ENCODE results near the gene VAT1L. TPM values are rescaled to one million over a fixed set of nuclear protein-coding genes. Genes with fewer than 3 reads are reported as not detected.

Gene VAT1L
- total and polyA plus RNA-seq, 2 experiments from 2014 or later, result 11.0 to 24.4 TPM

DNA sequence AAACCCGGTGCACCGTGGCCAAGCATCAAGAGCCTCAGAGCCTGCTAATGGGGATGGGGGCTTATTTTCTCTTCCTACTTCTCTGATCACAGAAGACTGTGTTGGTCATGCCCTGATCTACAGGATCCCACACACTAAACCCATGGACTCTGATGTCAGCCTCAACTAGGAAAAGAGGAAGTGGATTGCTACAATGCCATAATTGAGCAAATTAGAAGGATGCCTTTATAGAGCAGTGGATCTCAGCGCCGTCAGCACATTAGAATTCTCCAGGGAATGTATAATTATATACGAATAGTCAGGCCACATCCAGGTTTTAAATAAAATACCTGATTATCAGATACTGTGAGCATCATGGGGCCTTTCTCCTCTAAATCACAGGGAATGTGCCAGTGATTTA, 64.8 kb downstream of the VAT1L start:
- ATAC-seq (no peak), DNase-seq (ENCODE audit: low spot score) (no peak)
- no peak overlapping the region for H3K4me3 Mint-ChIP-seq
- H3K27ac ChIP-seq (ENCODE audit: low read depth), result no peak overlapping the region
- H3K36me3 ChIP-seq (ENCODE audit: insufficient read depth), result no peaks in the 10 kb centered on the region
- peaks cover 27% of the 10 kb centered on the region for H3K4me1 ChIP-seq (ENCODE audit: insufficient read depth)
- no peak overlapping the region for H3K4me3 ChIP-seq
- H4K20me1 ChIP-seq (replicated peaks; ENCODE audit: insufficient read depth), result no peaks in the 10 kb centered on the region
- no peaks in the 10 kb centered on the region; the same call in 2 of the 3 replicates for H3K36me3 Mint-ChIP-seq (ENCODE audit: low read depth)
- no peak overlapping the region for H2AFZ ChIP-seq
- no peaks in the 10 kb centered on the region for H3K79me2 ChIP-seq (replicated peaks; ENCODE audit: insufficient read depth)
- peaks cover 6% of the 10 kb centered on the region for H3F3A ChIP-seq (replicated peaks; ENCODE audit: low read depth)
- H3K9me2 ChIP-seq (ENCODE audit: insufficient read depth), result no peaks in the 10 kb centered on the region
- H3K4me2 ChIP-seq, result no peak overlapping the region
- no peak overlapping the region for H3K27ac Mint-ChIP-seq
- TF ChIP-seq EZH2phosphoT487 (IDR thresholded peaks at IDR 0.05; ENCODE audit: unreplicated experiment) (no peak), ZNF331 (CRISPR knock-in tag; IDR thresholded peaks at IDR 0.05; ENCODE audit: low read depth) (no peak), ZNF114 (CRISPR knock-in tag; IDR thresholded peaks at IDR 0.05) (no peak), POLR2AphosphoS5 (IDR thresholded peaks at IDR 0.05; ENCODE audit: low read depth) (no peak), CREB1 (CRISPR knock-in tag; IDR thresholded peaks at IDR 0.05; ENCODE audit: low read depth) (no peak), NANOG (IDR thresholded peaks at IDR 0.05; ENCODE audit: borderline replicate concordance) (no peak), STAT1 (IDR thresholded peaks at IDR 0.05; ENCODE audit: unreplicated experiment) (no peak), JUNB (IDR thresholded peaks at IDR 0.05; ENCODE audit: unreplicated experiment) (no peak), EZH2 (IDR thresholded peaks at IDR 0.05; ENCODE audit: low read depth, unreplicated experiment) (no peak)
- TF ChIP-seq, protein P1, sequence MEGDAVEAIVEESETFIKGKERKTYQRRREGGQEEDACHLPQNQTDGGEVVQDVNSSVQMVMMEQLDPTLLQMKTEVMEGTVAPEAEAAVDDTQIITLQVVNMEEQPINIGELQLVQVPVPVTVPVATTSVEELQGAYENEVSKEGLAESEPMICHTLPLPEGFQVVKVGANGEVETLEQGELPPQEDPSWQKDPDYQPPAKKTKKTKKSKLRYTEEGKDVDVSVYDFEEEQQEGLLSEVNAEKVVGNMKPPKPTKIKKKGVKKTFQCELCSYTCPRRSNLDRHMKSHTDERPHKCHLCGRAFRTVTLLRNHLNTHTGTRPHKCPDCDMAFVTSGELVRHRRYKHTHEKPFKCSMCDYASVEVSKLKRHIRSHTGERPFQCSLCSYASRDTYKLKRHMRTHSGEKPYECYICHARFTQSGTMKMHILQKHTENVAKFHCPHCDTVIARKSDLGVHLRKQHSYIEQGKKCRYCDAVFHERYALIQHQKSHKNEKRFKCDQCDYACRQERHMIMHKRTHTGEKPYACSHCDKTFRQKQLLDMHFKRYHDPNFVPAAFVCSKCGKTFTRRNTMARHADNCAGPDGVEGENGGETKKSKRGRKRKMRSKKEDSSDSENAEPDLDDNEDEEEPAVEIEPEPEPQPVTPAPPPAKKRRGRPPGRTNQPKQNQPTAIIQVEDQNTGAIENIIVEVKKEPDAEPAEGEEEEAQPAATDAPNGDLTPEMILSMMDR (conservative IDR thresholded peaks at IDR 0.05; ENCODE audit: low read depth in 2 of 2), result no peak
- TF ChIP-seq, protein P2, sequence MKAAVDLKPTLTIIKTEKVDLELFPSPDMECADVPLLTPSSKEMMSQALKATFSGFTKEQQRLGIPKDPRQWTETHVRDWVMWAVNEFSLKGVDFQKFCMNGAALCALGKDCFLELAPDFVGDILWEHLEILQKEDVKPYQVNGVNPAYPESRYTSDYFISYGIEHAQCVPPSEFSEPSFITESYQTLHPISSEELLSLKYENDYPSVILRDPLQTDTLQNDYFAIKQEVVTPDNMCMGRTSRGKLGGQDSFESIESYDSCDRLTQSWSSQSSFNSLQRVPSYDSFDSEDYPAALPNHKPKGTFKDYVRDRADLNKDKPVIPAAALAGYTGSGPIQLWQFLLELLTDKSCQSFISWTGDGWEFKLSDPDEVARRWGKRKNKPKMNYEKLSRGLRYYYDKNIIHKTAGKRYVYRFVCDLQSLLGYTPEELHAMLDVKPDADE (IDR thresholded peaks at IDR 0.05), result no peak
- TF ChIP-seq, protein P3, sequence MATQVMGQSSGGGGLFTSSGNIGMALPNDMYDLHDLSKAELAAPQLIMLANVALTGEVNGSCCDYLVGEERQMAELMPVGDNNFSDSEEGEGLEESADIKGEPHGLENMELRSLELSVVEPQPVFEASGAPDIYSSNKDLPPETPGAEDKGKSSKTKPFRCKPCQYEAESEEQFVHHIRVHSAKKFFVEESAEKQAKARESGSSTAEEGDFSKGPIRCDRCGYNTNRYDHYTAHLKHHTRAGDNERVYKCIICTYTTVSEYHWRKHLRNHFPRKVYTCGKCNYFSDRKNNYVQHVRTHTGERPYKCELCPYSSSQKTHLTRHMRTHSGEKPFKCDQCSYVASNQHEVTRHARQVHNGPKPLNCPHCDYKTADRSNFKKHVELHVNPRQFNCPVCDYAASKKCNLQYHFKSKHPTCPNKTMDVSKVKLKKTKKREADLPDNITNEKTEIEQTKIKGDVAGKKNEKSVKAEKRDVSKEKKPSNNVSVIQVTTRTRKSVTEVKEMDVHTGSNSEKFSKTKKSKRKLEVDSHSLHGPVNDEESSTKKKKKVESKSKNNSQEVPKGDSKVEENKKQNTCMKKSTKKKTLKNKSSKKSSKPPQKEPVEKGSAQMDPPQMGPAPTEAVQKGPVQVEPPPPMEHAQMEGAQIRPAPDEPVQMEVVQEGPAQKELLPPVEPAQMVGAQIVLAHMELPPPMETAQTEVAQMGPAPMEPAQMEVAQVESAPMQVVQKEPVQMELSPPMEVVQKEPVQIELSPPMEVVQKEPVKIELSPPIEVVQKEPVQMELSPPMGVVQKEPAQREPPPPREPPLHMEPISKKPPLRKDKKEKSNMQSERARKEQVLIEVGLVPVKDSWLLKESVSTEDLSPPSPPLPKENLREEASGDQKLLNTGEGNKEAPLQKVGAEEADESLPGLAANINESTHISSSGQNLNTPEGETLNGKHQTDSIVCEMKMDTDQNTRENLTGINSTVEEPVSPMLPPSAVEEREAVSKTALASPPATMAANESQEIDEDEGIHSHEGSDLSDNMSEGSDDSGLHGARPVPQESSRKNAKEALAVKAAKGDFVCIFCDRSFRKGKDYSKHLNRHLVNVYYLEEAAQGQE (IDR thresholded peaks at IDR 0.05; ENCODE audit: unreplicated experiment), result no peak
- TF ChIP-seq, protein P4, sequence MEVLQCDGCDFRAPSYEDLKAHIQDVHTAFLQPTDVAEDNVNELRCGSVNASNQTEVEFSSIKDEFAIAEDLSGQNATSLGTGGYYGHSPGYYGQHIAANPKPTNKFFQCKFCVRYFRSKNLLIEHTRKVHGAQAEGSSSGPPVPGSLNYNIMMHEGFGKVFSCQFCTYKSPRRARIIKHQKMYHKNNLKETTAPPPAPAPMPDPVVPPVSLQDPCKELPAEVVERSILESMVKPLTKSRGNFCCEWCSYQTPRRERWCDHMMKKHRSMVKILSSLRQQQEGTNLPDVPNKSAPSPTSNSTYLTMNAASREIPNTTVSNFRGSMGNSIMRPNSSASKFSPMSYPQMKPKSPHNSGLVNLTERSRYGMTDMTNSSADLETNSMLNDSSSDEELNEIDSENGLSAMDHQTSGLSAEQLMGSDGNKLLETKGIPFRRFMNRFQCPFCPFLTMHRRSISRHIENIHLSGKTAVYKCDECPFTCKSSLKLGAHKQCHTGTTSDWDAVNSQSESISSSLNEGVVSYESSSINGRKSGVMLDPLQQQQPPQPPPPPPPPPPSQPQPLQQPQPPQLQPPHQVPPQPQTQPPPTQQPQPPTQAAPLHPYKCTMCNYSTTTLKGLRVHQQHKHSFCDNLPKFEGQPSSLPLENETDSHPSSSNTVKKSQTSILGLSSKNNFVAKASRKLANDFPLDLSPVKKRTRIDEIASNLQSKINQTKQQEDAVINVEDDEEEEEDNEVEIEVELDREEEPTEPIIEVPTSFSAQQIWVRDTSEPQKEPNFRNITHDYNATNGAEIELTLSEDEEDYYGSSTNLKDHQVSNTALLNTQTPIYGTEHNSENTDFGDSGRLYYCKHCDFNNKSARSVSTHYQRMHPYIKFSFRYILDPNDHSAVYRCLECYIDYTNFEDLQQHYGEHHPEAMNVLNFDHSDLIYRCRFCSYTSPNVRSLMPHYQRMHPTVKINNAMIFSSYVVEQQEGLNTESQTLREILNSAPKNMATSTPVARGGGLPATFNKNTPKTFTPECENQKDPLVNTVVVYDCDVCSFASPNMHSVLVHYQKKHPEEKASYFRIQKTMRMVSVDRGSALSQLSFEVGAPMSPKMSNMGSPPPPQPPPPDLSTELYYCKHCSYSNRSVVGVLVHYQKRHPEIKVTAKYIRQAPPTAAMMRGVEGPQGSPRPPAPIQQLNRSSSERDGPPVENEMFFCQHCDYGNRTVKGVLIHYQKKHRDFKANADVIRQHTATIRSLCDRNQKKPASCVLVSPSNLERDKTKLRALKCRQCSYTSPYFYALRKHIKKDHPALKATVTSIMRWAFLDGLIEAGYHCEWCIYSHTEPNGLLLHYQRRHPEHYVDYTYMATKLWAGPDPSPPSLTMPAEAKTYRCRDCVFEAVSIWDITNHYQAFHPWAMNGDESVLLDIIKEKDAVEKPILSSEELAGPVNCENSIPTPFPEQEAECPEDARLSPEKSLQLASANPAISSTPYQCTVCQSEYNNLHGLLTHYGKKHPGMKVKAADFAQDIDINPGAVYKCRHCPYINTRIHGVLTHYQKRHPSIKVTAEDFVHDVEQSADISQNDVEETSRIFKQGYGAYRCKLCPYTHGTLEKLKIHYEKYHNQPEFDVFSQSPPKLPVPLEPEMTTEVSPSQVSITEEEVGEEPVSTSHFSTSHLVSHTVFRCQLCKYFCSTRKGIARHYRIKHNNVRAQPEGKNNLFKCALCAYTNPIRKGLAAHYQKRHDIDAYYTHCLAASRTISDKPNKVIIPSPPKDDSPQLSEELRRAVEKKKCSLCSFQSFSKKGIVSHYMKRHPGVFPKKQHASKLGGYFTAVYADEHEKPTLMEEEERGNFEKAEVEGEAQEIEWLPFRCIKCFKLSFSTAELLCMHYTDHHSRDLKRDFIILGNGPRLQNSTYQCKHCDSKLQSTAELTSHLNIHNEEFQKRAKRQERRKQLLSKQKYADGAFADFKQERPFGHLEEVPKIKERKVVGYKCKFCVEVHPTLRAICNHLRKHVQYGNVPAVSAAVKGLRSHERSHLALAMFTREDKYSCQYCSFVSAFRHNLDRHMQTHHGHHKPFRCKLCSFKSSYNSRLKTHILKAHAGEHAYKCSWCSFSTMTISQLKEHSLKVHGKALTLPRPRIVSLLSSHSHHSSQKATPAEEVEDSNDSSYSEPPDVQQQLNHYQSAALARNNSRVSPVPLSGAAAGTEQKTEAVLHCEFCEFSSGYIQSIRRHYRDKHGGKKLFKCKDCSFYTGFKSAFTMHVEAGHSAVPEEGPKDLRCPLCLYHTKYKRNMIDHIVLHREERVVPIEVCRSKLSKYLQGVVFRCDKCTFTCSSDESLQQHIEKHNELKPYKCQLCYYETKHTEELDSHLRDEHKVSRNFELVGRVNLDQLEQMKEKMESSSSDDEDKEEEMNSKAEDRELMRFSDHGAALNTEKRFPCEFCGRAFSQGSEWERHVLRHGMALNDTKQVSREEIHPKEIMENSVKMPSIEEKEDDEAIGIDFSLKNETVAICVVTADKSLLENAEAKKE (CRISPR knock-in tag; IDR thresholded peaks at IDR 0.05), result no peak
- peaks cover 23% of the 10 kb centered on the region for H3K4me1 Mint-ChIP-seq
- H3K9me3 Mint-ChIP-seq, result no peaks in the 10 kb centered on the region
- H3K27me3 ChIP-seq (ENCODE audit: insufficient read depth), result no peaks in the 10 kb centered on the region
- H3K27me3 Mint-ChIP-seq (ENCODE audit: insufficient read depth, low read depth, poor library complexity), result peaks cover 4% of the 10 kb centered on the region

Measured in GM23338 (cell line).